Central memory CD4-positive, alpha-beta T cell (primary cell): ENCODE data around the gene QTRT2.
A peak's percentile ranks its signal among the peaks of the same experiment; 100 is the strongest.

ENCODE experiments used
- DNase-seq: peaks from one replicate; pipeline ENCODE4 v3.0.0; 2022
- total RNA-seq, 3 experiments: gene quantifications; one replicate each; lab custom pipeline; 2026; lab: John Stamatoyannopoulos, UW

QTRT2 gene
- total RNA-seq: 34.7 to 117 (median 50.5) reads per million in 3 experiments

GRCh38 chr3:114056130-114057010 is at the start of gene QTRT2, which contains the start of gene CCDC191:
QTRT2 (plus strand) TSS chr3:114056737; CDS start chr3:114065258, 8,521 bp downstream.
CCDC191 (minus strand) TSS chr3:114056526; CDS start chr3:114056466, 60 bp downstream.
- peak; percentile 98 for DNase-seq

- DNase-seq: no peak
Observed at GRCh38 chr3:114011059-114011797, 45.3 kb upstream of the QTRT2 start.

GRCh38 chr3:114014211-114014610 is 42.3 kb upstream of the QTRT2 start:
- DNase-seq: no peak

- DNase-seq: no peak
Observed at GRCh38 chr3:114019486-114019885, 37.1 kb upstream of the QTRT2 start.

- DNase-seq: no peak
Observed at GRCh38 chr3:114020907-114021306, 35.6 kb upstream of the QTRT2 start.

GRCh38 chr3:114022145-114022802 is 34.3 kb upstream of the QTRT2 start:
- DNase-seq: no peak

GRCh38 chr3:114025451-114025850 is 31.1 kb upstream of the QTRT2 start:
- DNase-seq: no peak

- no peak for DNase-seq
Observed at GRCh38 chr3:114026331-114026730, 30.2 kb upstream of the QTRT2 start.

- no peak for DNase-seq
Observed at GRCh38 chr3:114033721-114034120, 22.8 kb upstream of the QTRT2 start.

- DNase-seq: no peak
Observed at GRCh38 chr3:114034211-114034610, 22.3 kb upstream of the QTRT2 start.

- no peak for DNase-seq
Observed at GRCh38 chr3:114034787-114035545, 21.6 kb upstream of the QTRT2 start.

- DNase-seq: no peak
Observed at GRCh38 chr3:114035896-114036295, 20.6 kb upstream of the QTRT2 start.

GRCh38 chr3:114043205-114043604 is 13.3 kb upstream of the QTRT2 start:
- DNase-seq: no peak

GRCh38 chr3:114052216-114052615 is 4.3 kb upstream of the QTRT2 start:
- no peak for DNase-seq

GRCh38 chr3:114057011-114057347 is 442 bp downstream of the QTRT2 start:
- no peak for DNase-seq

- DNase-seq: no peak
Observed at GRCh38 chr3:114058646-114059045, 2.1 kb downstream of the QTRT2 start.

- no peak for DNase-seq
Observed at GRCh38 chr3:114060906-114061655, 4.5 kb downstream of the QTRT2 start.

GRCh38 chr3:114067804-114068203 is 11.3 kb downstream of the QTRT2 start:
- no peak for DNase-seq

GRCh38 chr3:114068336-114068735 is 11.8 kb downstream of the QTRT2 start:
- no peak for DNase-seq

GRCh38 chr3:114071786-114072185 is 15.2 kb downstream of the QTRT2 start:
- no peak for DNase-seq

GRCh38 chr3:114076711-114077110 is 20.2 kb downstream of the QTRT2 start:
- DNase-seq: no peak

- DNase-seq: no peak
Observed at GRCh38 chr3:114078126-114078525, 21.6 kb downstream of the QTRT2 start.
